GM19438 (cell line): ENCODE results near the gene LRRC19.

ENCODE experiments used
- ATAC-seq: cut with Tn5 transposase; IDR thresholded peaks from one replicate; pipeline ENCODE4 v1.9.1; 2021; ENCODE audit warnings: low read depth; ENCODE audit not compliant: unreplicated experiment

LRRC19 gene, protein sequence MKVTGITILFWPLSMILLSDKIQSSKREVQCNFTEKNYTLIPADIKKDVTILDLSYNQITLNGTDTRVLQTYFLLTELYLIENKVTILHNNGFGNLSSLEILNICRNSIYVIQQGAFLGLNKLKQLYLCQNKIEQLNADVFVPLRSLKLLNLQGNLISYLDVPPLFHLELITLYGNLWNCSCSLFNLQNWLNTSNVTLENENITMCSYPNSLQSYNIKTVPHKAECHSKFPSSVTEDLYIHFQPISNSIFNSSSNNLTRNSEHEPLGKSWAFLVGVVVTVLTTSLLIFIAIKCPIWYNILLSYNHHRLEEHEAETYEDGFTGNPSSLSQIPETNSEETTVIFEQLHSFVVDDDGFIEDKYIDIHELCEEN

DNA sequence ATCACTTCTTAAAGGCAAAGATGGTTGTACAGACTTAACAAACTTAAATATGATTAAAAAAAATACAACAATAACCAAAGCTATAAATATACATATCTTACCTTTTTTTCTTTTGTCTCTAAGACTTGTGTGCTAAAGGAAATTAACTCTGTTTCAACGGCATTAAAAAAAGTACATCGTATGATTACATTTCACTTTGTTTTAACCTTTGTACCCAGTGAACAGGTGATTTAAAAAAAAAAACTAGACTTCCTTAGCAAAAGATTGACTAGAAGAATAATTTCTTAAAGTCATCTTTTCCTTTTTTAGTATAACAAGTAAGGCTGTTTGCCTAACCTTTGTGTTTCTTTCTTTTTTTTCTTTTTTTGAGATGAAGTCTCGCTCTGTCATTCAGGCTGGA is at the start of gene LRRC19:
Gene LRRC19, minus strand, starts transcription at position 182 of the 400 bp plus-strand sequence. CDS start 5,978 bp downstream, outside the sequence.
- no peak for ATAC-seq

DNA sequence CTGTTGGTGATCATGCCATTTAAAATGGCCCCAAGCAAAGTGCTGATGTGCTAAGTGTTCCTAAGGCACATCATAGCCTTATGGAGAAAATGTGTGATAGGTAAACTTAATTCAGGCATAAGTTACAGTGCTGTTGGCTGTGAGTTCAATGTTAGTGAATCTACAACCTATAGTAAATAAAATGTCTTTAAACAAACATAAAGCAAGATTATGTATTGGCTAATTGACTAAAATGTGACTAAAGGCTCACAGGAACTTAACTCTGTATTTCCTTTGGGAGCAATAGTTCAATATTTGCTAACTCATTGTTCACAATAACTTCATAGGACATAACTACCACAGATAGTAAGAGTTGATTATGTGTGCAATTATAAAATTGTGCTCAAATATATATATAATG is 49.4 kb upstream of the LRRC19 start:
- no peak for ATAC-seq

DNA sequence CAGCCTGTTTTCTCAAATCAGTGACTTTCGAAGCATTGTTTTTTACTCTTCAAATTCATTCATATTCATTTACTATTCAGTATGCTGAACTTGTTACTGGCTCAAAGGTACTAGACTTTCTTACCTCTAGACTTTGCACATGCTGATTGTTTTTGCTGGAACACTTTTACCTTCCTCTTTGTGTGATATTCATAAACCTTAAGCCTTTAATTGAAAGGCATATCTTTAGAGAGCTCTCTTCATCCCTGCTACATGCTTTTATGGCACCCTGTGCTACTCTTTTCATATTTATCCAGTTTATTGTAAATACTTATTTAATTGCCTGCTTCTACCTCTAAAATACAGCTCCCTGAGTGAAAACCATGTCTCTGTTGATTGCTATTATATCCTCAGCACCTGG is 48.7 kb upstream of the LRRC19 start:
- ATAC-seq: no peak

DNA sequence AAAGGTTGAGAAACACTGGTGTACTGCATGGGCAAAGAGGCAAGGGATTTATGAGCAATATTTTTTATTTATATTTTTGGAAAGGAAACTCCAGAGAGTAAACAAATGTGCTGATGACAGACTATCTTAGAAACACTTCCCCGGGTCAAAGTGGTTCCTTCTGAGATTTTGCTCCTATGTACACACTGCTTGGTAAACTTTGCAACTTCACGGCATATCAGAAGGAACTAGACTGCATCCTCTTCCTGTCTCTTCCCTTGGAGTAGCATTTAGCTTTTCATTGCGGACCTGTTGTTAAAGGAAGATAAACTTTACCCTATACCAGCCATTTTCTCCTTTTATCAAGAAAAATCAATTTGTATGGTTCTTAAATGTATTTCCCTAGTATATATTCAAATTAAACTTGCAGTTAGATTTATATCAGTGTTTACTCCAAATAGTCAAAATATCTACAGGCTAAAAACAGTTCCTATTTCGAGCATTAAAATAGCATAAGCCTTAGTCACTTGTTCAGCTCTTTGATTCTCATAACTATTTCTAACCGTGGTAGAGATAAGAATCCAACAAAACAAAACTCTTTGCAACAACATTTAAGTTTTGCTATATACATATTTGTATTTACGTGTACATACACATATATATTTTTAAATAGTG is 48.0 kb upstream of the LRRC19 start:
- no peak for ATAC-seq

DNA sequence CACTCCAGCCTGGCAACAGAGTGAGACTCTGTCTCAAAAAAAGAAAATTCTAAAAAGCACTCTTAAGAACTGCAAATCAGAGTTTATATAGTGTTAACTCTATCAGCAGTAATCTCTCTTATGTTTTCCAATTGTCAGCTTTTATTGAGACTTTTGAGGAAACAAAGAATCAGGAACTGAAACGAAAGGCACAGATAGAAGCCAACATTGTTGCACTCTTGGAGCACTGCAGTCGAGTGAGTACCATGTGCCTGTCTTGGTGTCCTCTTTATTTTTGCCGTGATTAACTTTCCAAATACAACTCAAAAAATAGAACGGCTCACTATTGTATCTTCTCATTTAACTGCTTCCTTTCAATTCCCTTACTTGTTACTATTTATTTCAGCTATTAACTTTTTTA is 41.7 kb upstream of the LRRC19 start:
- ATAC-seq: no peak

DNA sequence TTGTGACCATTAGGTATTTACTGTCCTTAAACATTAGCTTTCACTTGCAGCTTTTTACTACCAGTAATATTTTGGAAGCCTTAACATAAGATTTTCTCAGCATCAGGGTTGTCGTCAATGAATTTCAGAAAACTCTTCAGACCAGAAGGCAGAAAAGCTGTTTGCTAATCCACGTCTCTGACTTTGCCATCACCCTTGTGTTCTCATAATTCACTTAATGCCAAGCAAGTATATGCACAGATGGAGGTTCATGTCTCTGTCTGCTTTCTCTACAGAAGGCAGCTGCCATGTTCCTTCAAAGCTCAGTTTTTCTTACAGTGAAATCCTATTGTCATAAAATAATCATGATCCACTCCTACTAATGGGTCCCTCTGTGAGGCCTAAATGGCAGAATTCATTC is 37.7 kb upstream of the LRRC19 start:
- ATAC-seq: no peak

DNA sequence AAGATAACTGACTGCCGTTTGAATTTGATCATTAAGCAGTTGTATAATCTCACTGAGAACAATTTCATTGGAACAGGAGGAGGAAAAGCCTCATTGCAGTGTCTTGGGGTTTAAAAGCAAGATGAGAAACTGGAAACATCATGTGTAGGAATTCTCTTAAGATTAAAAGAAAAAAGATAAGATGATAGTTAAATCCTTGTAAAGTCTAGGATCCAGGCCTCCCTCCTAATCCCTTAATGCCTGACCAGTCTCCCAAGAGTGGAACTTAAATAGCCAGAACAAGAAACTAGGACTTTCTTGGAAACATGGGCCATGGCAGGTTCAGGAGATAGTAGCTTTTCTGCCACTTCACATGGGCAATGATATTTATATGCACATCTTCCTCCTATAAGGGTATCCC is 37.0 kb upstream of the LRRC19 start:
- no peak for ATAC-seq

DNA sequence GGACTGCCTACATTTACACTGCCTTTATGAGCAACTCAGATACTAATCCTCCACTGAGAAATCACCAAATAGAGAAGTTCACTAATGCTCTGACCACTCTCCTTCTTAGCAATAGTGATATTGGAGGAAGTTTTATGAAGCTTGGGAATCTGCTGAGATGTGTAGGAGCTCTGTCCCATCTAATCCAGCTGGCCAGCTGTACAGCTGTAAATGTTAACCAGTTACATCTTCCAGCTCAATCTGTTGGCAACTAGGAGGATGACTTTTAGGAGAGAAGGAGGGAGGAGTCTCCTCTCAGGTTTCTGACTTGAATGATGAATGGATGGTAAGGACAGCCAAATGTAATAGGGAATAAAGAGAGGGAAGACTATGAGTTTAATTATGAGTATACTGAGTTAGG is 36.3 kb upstream of the LRRC19 start:
- no peak for ATAC-seq

DNA sequence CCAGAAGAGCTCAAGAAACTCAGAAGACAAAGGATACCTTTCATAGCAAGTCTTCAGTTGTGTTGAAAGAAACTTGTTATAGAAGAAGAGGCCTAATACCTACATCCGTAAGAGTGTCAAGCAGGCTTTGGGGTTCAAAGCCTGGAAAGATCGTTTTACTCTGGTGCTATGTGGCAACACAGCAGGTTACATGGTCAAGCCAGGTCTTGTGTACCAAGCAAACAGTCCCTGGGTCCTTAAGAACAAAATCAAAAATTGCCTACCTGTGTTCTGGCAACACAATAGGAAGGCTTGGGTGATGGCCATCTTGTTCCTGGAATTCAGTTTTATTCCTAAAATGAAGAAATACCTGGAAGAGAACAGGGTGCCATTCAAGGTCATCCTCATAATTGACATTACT is 32.0 kb upstream of the LRRC19 start:
- no peak for ATAC-seq

DNA sequence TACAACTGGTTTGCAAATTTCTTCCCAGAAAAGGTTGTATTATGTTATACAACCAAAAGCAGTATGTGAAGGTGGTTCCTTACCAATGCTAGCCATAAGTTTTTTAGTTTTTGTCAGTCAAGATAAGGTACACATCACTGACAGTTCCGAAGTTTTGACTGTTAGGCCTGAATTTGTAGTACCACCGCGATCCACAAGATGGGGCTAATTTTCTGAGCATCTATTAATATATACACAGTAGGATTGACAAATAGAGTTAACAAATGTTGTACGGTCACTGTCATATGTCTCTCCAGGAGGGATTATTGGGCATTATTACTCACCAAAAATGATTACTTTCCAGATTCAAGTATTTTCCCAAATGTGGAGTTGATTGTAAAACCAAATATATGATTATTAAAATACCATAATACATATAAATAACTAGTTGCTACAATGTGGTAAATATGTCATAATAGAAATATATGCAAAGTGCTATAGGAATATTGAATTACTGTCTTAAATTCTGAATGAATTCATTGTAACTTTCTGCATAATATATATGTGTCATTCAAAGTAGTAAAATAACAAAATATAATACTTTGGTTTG is 28.4 kb upstream of the LRRC19 start:
- peak; percentile 76 for ATAC-seq

DNA sequence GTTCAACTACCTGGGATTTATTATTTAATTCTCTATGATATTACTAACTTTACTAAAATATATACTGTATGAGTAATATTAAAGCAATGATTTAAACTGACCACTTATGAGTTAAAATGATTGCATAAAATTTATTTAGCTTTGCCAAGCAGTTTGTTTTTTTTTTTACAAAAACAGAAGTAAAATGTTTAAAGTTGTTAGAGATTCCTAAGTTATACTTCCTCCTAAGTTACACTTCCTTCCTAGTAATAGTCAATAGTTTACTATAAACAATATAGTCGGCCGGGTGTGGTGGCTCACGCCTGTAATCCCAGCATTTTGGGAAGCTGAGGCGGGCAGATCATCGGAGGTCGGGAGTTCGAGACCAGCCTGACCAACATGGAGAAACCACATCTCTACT is 23.7 kb upstream of the LRRC19 start:
- no peak for ATAC-seq

DNA sequence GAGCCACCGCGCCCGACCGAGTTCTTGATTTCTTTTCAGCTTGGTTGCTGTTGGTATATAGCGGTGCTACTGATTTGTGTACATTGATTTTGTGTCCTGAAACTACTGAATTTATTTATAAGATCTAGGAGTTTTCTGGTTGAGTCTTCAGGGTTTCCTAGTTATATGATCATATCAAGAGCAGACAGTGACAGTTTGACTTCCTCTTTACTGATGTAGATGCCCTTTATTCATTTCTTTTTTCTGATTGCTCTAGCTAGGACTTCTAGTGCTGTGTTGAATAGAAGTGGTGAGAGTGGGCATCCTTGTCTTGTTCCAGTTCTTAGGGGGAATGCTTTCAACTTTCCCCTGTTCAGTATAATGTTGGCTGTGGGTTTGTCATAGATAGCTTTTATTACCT is 17.4 kb upstream of the LRRC19 start:
- no peak for ATAC-seq

DNA sequence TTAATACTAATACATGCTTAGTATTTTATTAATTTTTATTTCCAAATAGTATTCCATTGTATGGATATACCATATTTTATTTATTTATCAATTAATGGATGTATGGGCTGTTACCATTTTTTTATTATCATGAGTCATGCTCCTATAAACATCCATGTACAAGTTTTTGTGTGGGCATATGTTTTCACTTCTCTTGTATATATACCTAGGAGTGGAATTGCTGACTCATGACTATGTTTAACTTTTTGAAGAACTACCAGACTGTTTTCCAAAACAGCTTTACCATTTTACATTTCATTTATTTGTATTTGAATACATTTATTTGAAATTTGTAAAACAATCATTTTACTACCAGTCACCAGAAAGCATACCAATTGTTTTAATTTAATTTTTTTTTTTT is 14.1 kb upstream of the LRRC19 start:
- ATAC-seq: no peak

DNA sequence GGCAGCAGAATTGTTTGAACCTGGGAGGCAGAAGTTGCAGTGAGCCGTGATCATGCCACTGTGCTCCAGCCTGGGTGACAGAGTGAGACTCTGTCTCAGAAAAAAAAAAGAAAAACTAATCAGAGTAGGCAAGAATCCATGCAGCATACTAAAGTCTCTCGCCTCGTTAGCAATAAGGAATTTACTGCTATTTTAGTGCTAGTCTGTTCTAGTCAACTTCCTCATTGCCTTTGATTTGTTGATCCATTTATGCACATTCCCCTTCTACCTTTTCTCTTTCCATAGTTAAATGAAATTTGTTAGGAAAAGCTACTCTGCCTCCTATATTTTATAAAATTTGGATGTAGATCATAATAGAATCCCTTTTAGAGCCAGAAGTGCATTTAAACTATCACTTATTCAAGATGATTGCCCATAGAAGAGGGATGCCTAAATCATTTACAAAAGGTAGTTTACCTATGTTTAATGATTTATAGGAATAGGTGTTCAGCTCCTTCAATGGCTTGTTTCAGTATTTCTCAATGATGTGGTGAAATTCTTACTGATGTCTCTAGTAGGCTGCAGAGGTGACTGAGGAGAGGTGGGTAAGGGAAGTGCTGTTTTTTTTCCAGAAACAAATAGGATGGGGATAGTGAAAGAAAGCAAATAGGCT is 1.9 kb downstream of the LRRC19 start:
- no peak for ATAC-seq

DNA sequence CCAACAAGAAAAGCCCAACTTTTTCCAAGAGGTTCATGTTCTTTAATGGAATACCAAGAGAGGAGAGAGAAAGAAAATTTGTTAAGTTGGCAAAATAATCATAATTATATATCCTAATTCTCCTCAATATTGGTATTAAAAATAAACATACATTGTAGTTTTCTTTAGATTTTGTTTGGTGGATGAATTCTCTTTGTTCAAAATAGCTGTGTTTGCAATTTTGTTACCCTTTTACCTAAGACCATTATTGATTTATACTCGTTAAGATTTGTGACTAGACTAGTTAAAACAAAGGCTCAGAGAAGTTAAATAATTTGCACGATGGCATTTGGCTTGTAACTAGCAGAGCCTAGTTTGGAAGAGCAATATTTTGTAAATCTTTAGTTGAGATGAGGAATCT is 9.7 kb downstream of the LRRC19 start:
- ATAC-seq: no peak

DNA sequence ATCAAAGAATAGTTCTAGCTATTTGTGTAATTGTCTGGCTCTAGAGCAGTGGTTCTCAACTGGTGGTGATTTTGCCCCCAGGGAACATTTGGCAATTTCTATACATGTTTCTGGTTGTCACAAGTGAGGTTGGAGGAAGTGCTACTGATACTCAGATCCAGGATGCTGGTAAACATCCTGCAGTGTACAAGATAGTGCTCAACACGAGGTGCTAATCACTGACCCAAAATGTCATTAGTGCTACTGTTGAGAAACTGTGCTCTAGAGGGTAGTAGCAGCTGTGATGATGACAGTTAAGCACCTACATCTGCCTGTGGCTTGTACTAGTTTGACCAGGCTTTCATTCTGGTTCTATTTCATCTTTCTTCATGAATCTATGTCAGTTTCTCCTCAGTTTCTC is 22.1 kb downstream of the LRRC19 start:
- no peak for ATAC-seq

DNA sequence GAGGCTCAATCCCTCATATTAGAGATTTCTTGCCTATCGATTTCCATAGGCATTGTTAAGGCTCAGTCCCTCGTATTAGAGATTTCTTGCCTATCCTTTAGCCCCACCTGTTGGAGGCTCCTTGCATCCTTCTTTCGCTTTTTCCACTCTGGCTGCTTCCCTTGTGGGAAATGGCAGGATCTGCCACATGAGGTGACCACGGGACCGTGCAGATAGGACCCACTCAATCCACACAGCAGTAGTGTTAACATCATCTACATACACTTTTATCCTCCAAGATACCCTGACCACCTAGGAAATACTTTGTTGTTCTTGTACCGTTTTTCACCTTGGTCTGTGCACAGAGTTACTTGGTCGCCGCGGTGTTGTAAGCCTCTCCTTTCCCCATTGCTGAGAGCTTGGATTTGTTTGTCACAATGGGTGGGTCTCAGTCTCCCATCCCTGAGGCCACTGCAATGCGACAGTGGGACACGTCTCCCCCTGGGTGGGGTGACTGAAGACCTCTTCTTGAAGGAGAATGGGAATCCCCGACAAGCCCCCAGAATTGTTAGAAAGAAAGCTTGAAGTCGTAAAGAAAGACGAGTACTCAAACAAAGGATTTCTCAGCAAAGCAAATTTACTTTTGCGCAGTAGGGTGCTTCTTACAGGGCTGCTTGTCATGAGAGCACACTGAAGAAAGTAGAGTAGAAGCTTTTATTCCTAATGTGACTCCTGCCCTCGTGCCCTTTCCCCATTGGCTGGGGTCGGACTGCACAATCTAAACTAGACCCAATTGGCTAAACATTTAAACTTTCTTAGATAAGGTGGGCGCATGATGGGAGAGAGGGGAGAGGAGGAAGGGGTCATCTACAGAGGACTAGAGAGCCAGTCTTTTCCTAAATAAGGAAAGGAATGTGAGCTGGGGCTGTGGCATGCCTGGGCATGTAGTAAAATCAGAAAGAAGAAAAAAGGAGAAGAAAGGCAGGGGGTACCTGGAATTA is 29.5 kb downstream of the LRRC19 start:
- no peak for ATAC-seq

DNA sequence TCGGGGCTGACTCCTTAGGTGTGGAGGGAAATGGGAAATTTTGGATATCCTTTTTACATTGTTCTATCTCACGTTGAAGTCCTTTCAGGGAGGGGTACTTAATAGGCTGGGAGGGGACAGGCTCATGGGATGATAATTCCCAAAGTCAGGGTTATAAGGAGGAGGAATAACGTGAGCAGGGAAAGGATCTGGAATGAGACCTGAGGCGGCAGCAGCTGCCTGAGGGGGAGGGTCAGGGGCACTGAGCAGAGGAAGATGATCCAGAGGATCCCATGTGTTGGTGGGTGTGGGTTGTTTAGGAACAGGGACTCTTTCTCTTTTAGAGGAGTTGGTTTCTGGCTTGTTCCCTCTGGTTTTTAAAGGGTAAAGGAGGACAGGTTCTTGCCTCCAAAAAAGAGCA is 30.5 kb downstream of the LRRC19 start:
- no peak for ATAC-seq

DNA sequence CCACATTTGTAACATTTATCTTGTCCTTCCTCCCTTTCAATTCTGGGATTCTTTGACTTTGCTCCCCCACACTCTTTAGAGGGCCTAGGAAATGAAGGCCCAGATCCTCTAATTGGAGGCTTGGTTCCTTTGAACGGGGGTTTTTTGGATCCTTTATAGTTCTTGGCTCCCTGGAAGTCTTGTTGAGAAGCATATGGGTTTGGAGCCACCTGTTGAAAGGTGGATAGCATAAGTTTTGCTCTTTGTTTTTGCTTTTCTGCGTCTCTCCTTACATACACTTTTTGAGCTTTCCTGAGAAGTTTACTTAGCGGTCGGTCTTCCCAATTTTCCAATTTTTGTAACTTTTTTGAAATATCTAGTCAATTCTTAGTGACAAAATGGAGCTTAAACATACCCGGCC is 31.5 kb downstream of the LRRC19 start:
- no peak for ATAC-seq

DNA sequence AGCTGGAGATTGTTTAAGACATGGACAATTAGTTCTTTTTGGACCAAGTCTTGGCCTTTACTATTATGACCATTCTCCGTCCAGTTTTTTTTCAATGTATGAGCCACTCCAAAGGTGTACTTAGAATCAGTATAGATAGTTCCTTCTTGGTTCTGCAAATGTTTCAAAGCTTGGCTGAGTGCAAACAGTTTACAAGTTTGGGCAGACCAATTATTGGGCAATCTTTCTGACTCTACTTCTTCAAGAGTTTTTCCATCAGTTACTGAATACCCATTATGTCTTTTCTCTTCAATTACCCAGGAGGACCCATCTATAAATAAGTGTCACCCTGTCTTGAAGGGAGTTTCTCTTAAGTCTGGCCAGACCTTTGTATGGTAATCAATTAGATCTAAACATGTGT is 33.8 kb downstream of the LRRC19 start:
- ATAC-seq: no peak
